Trophoblast cell (in vitro differentiated cells and primary cell): ENCODE data around the gene QRFPR.

ENCODE experiments used
- DNase-seq, 2 donors: peaks; one replicate each; pipeline ENCODE4 v3.0.0-alpha.2; 2016
- H2AFZ ChIP-seq: 2 replicates; pipeline ENCODE4 v1.6.1; 2013; ENCODE audit warnings: low read length, moderate library complexity, mild to moderate bottlenecking; ENCODE audit not compliant: insufficient read depth, poor library complexity
- H2AK5ac ChIP-seq: 2 replicates; pipeline ENCODE4 v1.6.1; 2013; ENCODE audit warnings: mild to moderate bottlenecking, low read length
- H2BK120ac ChIP-seq: 2 replicates; pipeline ENCODE4 v1.6.1; 2013; ENCODE audit warnings: low read length, mild to moderate bottlenecking, moderate library complexity; ENCODE audit not compliant: insufficient read depth, poor library complexity
- H2BK12ac ChIP-seq: 2 replicates; pipeline ENCODE4 v1.6.1; 2013; ENCODE audit warnings: mild to moderate bottlenecking, low read length, moderate library complexity
- H2BK5ac ChIP-seq: 2 replicates; pipeline ENCODE4 v1.6.1; 2013; ENCODE audit warnings: low read length, low read depth, moderate library complexity, mild to moderate bottlenecking; ENCODE audit not compliant: poor library complexity
- H3K14ac ChIP-seq: 2 replicates; pipeline ENCODE4 v1.6.1; 2013; ENCODE audit warnings: mild to moderate bottlenecking, low read length
- H3K18ac ChIP-seq: 2 replicates; pipeline ENCODE4 v1.6.1; 2013; ENCODE audit warnings: mild to moderate bottlenecking, low read length
- H3K23ac ChIP-seq: 2 replicates; pipeline ENCODE4 v1.6.1; 2013; ENCODE audit warnings: low read length
- H3K27ac ChIP-seq: 2 replicates; pipeline ENCODE4 v1.5.1; 2013; ENCODE audit warnings: low read depth, mild to moderate bottlenecking, inconsistent platforms, low read length, moderate library complexity
- H3K27me3 ChIP-seq: 2 replicates; pipeline ENCODE4 v1.6.1; 2013; ENCODE audit warnings: inconsistent platforms, mild to moderate bottlenecking, low read length, moderate library complexity; ENCODE audit not compliant: insufficient read depth
- H3K36me3 ChIP-seq, 2 experiments: 1 replicate in 1 of 2; 2 replicates in 1 of 2; pipeline ENCODE4 v1.6.1; 2013; ENCODE audit warnings: low read length in 2 of 2, mild to moderate bottlenecking in 2 of 2, moderate library complexity in 1 of 2; ENCODE audit not compliant: insufficient read depth in 2 of 2, control insufficient read depth in 1 of 2
- H3K4ac ChIP-seq: 2 replicates; pipeline ENCODE4 v1.6.1; 2013; ENCODE audit warnings: low read depth, mild to moderate bottlenecking, low read length, moderate library complexity
- H3K4me1 ChIP-seq, 2 experiments: 1 replicate in 1 of 2; 2 replicates in 1 of 2; pipeline ENCODE4 v1.6.1; 2013; ENCODE audit warnings: low read length in 2 of 2, mild to moderate bottlenecking in 2 of 2, moderate library complexity in 1 of 2; ENCODE audit not compliant: insufficient read depth in 2 of 2, control insufficient read depth in 1 of 2
- H3K4me2 ChIP-seq: 2 replicates; pipeline ENCODE4 v1.6.1; 2013; ENCODE audit warnings: inconsistent platforms, mild to moderate bottlenecking, low read length, moderate library complexity
- H3K4me3 ChIP-seq: 2 replicates; pipeline ENCODE4 v1.5.1; 2013; ENCODE audit warnings: mild to moderate bottlenecking, low read depth, low read length, inconsistent platforms
- H3K79me1 ChIP-seq: one replicate; pipeline ENCODE4 v1.6.1; 2013; ENCODE audit warnings: low read length
- H3K79me2 ChIP-seq: 2 replicates; pipeline ENCODE4 v1.6.1; 2013; ENCODE audit warnings: low read length, mild to moderate bottlenecking; ENCODE audit not compliant: control insufficient read depth, insufficient read depth, poor library complexity
- H3K9ac ChIP-seq: 2 replicates; pipeline ENCODE4 v1.6.1; 2013; ENCODE audit warnings: mild to moderate bottlenecking, low read length
- H3K9me3 ChIP-seq: 2 replicates; pipeline ENCODE4 v1.6.1; 2013; ENCODE audit warnings: low read depth, mild to moderate bottlenecking, control low read depth, inconsistent platforms, low read length; ENCODE audit not compliant: insufficient read depth
- H4K12ac ChIP-seq: 2 replicates; pipeline ENCODE4 v1.6.1; 2013; ENCODE audit warnings: low read depth, mild to moderate bottlenecking, low read length, moderate library complexity
- H4K8ac ChIP-seq: 2 replicates; pipeline ENCODE4 v1.6.1; 2013; ENCODE audit warnings: low read depth, mild to moderate bottlenecking, low read length, moderate library complexity
- H4K91ac ChIP-seq: one replicate; pipeline ENCODE4 v1.6.1; 2013; ENCODE audit warnings: low read depth, mild to moderate bottlenecking, low read length, moderate library complexity
- WGBS: extraction: QIAGEN DNeasy Blood & Tissue Kit; methylation state at CpG from one replicate; pipeline ENCODE4 v1.1.7; 2013; ENCODE audit warnings: missing lambda C conversion rate; ENCODE audit not compliant: insufficient read length, insufficient coverage; ENCODE audit errors: extremely low coverage; 5-methylcytosine and 5-hydroxymethylcytosine counted together

Gene QRFPR

GRCh38 chr4:121308828-121309227 is 72.0 kb downstream of the QRFPR start:
- no peak for DNase-seq
- Histone ChIP-seq H3K18ac (no peak overlapping the region), H3K27me3 (no peaks in the 10 kb centered on the region), H2BK120ac (peak overlapping the region; percentile 72), H3K23ac (no peak overlapping the region), H3K79me2 (no peaks in the 10 kb centered on the region), H3K4me2 (no peak overlapping the region), H3K4me3 (no peak overlapping the region), H3K4ac (no peak overlapping the region), H4K91ac (peak overlapping the region; percentile 18), H4K12ac (no peak overlapping the region), H2BK12ac (peak overlapping the region; percentile 8), H3K9ac (no peak overlapping the region), H4K8ac (no peak overlapping the region), H3K4me1 (peaks cover 2 to 4% of the 10 kb centered on the region in 2 experiments), H3K14ac (no peak overlapping the region), H2AFZ (no peak overlapping the region), H3K36me3 (no peaks in the 10 kb centered on the region), H2BK5ac (no peak overlapping the region), H2AK5ac (no peak overlapping the region), H3K79me1 (no peaks in the 10 kb centered on the region), H3K9me3 (no peaks in the 10 kb centered on the region), H3K27ac (no peak overlapping the region)
- WGBS, result no CpG with 5 or more reads among the region's 7 CpGs

- Histone ChIP-seq H2AFZ (no peak overlapping the region), H4K91ac (no peak overlapping the region), H2BK5ac (no peak overlapping the region), H3K14ac (no peak overlapping the region), H3K18ac (no peak overlapping the region), H3K9me3 (no peaks in the 10 kb centered on the region), H3K27me3 (no peaks in the 10 kb centered on the region), H3K4me1 (peaks cover 2 to 4% of the 10 kb centered on the region in 2 experiments), H3K79me2 (no peaks in the 10 kb centered on the region), H3K4ac (no peak overlapping the region), H3K23ac (no peak overlapping the region), H2BK120ac (no peak overlapping the region), H2AK5ac (no peak overlapping the region), H4K12ac (no peak overlapping the region), H3K4me3 (no peak overlapping the region), H3K36me3 (no peaks in the 10 kb centered on the region), H3K9ac (no peak overlapping the region), H3K79me1 (no peaks in the 10 kb centered on the region), H2BK12ac (peak overlapping the region; percentile 27), H3K4me2 (no peak overlapping the region), H3K27ac (no peak overlapping the region), H4K8ac (no peak overlapping the region)
- peak; percentile 24 to 65 for DNase-seq
- no CpG with 5 or more reads among the region's 1 CpG for WGBS
Observed at GRCh38 chr4:121308328-121308663, 72.5 kb downstream of the QRFPR start.

- H3K18ac ChIP-seq, result no peak overlapping the region
- H3K27me3 ChIP-seq, result no peaks in the 10 kb centered on the region
- no peaks in the 10 kb centered on the region for H3K9me3 ChIP-seq
- no peak overlapping the region for H3K23ac ChIP-seq
- no CpG with 5 or more reads among the region's 5 CpGs for WGBS
- no peak overlapping the region for H4K12ac ChIP-seq
- no peak overlapping the region for H3K9ac ChIP-seq
- H3K4me1 ChIP-seq, result peaks cover 2 to 4% of the 10 kb centered on the region in 2 experiments
- H2BK12ac ChIP-seq, result no peak overlapping the region
- H3K79me2 ChIP-seq, result no peaks in the 10 kb centered on the region
- no peak overlapping the region for H2BK120ac ChIP-seq
- H4K8ac ChIP-seq, result no peak overlapping the region
- H3K14ac ChIP-seq, result no peak overlapping the region
- no peak overlapping the region for H3K4me3 ChIP-seq
- H3K27ac ChIP-seq, result no peak overlapping the region
- no peaks in the 10 kb centered on the region for H3K36me3 ChIP-seq
- H2AFZ ChIP-seq, result no peak overlapping the region
- H2BK5ac ChIP-seq, result no peak overlapping the region
- peak; percentile 27 to 74 for DNase-seq
- H3K4ac ChIP-seq, result no peak overlapping the region
- H3K79me1 ChIP-seq, result no peaks in the 10 kb centered on the region
- H4K91ac ChIP-seq, result no peak overlapping the region
- no peak overlapping the region for H3K4me2 ChIP-seq
- no peak overlapping the region for H2AK5ac ChIP-seq
Observed at GRCh38 chr4:121307445-121308327, 73.1 kb downstream of the QRFPR start.

DNA sequence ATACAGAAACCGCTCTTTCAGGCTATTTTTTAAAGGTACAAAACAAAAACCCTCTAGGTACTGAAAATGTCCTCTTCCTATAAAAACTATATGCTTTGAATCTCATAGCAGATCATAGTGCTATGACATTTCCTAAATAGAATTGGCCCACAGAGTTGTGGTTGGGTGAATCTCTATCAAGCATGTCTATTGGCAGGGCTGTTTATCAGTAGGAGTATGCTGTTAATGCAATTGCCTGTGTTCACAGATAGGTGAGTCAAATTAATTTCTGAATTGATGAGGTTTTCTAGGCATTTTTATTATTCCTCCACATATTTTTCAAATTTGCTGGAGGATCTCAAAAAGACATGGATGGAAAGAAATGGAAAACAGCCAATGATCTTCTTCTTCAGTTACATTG is 73.9 kb downstream of the QRFPR start:
- WGBS, result no CpG with 5 or more reads among the region's 1 CpG
- H3K79me2 ChIP-seq, result no peaks in the 10 kb centered on the region
- H2BK12ac ChIP-seq, result no peak overlapping the region
- no peaks in the 10 kb centered on the region for H3K27me3 ChIP-seq
- H3K9me3 ChIP-seq, result no peaks in the 10 kb centered on the region
- H3K18ac ChIP-seq, result no peak overlapping the region
- H3K4me1 ChIP-seq, result peaks cover 2 to 4% of the 10 kb centered on the region in 2 experiments
- H3K4me2 ChIP-seq, result no peak overlapping the region
- no peak overlapping the region for H3K27ac ChIP-seq
- DNase-seq, result no peak
- no peak overlapping the region for H3K14ac ChIP-seq
- H3K9ac ChIP-seq, result no peak overlapping the region
- H3K79me1 ChIP-seq, result no peaks in the 10 kb centered on the region
- no peak overlapping the region for H2BK120ac ChIP-seq
- H4K8ac ChIP-seq, result no peak overlapping the region
- no peak overlapping the region for H2AFZ ChIP-seq
- no peak overlapping the region for H3K4me3 ChIP-seq
- H3K36me3 ChIP-seq, result no peaks in the 10 kb centered on the region
- H4K91ac ChIP-seq, result no peak overlapping the region
- no peak overlapping the region for H3K4ac ChIP-seq
- H4K12ac ChIP-seq, result no peak overlapping the region
- H2BK5ac ChIP-seq, result no peak overlapping the region
- H3K23ac ChIP-seq, result no peak overlapping the region
- H2AK5ac ChIP-seq, result no peak overlapping the region
